Measurements from ENCODE around the gene FBH1.
"Not testable (repeated sequence)": the region's sequence is repeated elsewhere in the genome, so short reads cannot be mapped to it uniquely, and the experiment has no call there.

The FBH1 gene

DNA sequence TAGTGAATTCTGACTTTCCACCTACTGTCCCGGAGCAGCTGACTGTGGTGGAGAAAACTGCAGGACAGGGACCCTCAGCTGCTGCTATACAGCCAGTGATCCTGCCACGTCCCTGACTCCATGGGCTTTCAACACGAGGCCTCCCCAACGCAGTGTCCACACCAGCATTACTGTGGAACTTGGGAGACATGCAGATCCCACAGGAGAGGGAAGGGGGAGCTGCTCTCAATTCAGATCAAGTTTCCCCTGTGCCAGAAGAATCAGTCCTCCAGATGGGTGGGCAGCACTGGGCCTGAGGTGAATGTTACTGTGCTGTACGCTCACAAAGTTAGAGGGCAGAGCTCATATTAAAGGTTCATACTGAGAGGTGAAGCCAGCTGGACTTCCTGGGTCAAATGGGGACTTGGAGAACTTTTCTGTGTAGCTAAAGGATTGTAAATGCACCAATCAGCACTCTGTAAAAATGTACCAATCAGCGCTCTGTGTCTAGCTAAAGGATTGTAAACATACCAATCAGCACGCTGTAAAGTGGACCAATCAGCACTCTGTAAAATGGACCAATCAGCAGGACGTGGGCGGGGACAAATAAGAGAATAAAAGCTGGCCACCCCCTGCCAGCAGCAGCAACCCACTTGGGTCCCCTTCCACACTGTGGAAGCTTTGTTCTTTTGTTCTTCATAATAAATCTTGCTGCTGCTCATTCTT is 26.9 kb upstream of the FBH1 start:
- not testable (repeated sequence) for H3K36me3 Mint-ChIP-seq (ENCODE audit: low read depth); H3K4me1 Mint-ChIP-seq (ENCODE audit: low read depth); DNase-seq (ENCODE audit: low spot score); H3K4me3 Mint-ChIP-seq; H3K27me3 Mint-ChIP-seq (ENCODE audit: low read depth); H3K9me3 Mint-ChIP-seq; H3K27ac Mint-ChIP-seq

DNA sequence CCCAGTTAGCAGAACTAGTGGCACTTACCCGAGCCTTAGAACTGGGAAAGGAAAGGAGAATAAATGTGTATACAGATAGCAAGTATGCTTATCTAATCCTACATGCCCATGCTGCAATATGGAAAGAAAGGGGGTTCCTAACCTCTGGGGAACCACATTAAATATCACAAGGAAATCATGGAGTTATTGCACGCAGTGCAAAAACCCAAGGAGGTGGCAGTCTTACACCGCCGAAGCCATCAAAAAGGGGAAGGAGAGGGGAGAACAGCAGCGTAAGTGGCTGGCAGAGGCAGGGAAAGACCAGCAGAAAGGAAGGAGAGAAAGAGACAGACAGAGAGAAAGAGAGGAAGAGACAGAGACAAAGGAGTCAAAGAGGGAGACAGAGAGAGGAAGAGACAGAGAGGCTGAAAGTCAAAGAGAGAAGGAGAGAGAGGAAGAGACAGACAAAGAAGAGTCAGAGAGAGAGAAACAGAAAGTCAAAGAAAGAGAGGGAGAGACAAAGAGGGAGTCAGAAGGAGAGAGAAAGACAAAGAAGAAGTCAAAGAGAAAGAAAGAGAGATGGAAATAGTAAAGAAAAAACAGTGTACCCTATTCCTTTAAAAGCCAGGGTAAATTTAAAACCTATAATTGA is 23.5 kb upstream of the FBH1 start:
- DNase-seq (ENCODE audit: low spot score); H3K4me3 Mint-ChIP-seq; H3K27ac Mint-ChIP-seq; H3K27me3 Mint-ChIP-seq (ENCODE audit: low read depth); H3K36me3 Mint-ChIP-seq (ENCODE audit: low read depth); H3K4me1 Mint-ChIP-seq (ENCODE audit: low read depth): not testable (repeated sequence)
- H3K9me3 Mint-ChIP-seq, result peaks cover 17% of the 10 kb centered on the region

DNA sequence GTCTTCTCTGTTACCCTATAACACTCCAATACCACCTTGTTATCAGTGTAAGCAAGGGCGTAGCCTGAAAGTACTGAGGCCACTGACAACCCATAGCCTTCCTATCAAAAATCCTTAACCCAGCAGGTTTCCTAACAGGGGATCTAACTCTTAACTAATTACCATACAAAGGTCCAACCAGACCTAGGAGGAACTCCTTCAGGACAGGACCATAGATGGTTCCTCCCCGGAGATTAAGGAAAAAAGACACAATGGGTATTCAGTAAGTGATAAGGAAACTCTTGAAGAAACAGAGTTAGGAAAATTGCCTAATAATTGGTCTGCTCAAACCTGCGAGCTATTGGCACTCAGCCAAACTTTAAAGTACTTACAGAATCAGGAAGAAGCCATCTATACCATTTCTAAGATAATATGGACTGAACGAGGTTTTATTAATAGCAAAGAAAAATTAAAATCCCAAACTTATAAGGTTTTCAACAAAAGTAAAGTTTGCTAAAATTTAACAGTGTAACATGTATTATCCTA is 22.9 kb upstream of the FBH1 start:
- peaks cover 17% of the 10 kb centered on the region for H3K9me3 Mint-ChIP-seq
- not testable (repeated sequence) for H3K27me3 Mint-ChIP-seq (ENCODE audit: low read depth); DNase-seq (ENCODE audit: low spot score); H3K27ac Mint-ChIP-seq; H3K4me3 Mint-ChIP-seq; H3K36me3 Mint-ChIP-seq (ENCODE audit: low read depth); H3K4me1 Mint-ChIP-seq (ENCODE audit: low read depth)

DNA sequence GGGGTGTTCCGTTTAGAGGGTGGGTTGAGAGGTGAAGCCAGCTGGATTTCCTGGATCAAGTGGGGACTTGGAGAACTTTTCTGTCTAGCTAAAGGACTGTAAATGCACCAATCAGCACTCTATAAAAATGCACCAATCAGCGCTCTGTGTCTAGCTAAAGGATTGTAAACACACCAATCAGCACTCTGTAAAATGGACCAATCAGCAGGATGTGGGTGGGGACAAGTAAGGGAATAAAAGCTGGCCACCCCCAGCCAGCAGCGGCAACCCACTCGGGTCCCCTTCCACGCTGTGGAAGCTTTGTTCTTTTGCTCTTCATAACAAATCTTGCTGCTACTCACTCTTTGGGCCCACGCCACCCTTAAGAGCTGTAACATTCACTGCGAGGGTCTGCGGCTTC is 21.7 kb upstream of the FBH1 start:
- not testable (repeated sequence) for H3K4me1 Mint-ChIP-seq (ENCODE audit: low read depth); DNase-seq (ENCODE audit: low spot score); H3K4me3 Mint-ChIP-seq; H3K27ac Mint-ChIP-seq; H3K36me3 Mint-ChIP-seq (ENCODE audit: low read depth); H3K27me3 Mint-ChIP-seq (ENCODE audit: low read depth)
- H3K9me3 Mint-ChIP-seq, result peaks cover 17% of the 10 kb centered on the region

DNA sequence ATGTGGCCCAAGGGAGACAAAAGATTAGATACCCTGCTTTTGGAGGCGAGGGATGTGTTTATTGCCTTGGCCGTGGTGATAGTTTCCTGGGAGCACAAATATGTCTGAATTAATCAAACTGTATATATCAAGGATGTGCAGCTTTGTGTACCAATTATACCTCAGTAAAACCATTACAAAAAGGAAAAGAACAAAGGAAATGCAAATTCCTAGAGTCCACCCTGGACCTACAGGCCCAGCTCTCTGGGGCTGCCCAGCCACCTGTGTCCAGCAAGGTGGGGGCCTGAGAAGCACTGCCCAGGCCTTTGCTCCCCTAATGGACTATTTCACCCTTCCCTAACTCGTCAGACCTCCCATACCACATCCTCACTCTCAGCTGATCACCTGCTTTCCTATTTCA is 20.9 kb upstream of the FBH1 start:
- H3K9me3 Mint-ChIP-seq, result peaks cover 17% of the 10 kb centered on the region
- H3K4me1 Mint-ChIP-seq (ENCODE audit: low read depth), result peaks cover 12% of the 10 kb centered on the region
- no peak for DNase-seq (ENCODE audit: low spot score)
- no peak overlapping the region for H3K4me3 Mint-ChIP-seq
- no peaks in the 10 kb centered on the region for H3K27me3 Mint-ChIP-seq (ENCODE audit: low read depth)
- peaks cover 9% of the 10 kb centered on the region for H3K36me3 Mint-ChIP-seq (ENCODE audit: low read depth)
- no peak overlapping the region for H3K27ac Mint-ChIP-seq

DNA sequence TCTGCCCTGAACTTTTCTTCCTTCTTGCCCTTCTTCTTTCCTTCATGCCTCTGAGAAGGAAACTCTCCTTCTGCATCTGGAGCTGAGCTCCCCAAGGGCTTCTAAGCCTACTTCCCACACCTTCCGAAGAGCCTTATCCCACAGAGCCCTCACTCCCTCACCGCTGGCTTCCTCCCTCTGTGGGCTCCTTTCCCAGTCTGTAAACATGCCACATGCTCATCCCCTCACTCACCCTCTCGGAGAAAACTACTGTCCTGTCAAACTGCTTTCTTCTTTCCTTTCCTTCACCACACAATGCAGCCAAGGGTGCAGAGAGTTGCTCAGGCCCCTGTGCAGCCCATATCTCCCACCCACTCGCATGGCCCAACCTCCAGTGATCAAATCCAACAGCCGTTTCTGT is 18.4 kb upstream of the FBH1 start:
- H3K4me1 Mint-ChIP-seq (ENCODE audit: low read depth), result peaks cover 7% of the 10 kb centered on the region

DNA sequence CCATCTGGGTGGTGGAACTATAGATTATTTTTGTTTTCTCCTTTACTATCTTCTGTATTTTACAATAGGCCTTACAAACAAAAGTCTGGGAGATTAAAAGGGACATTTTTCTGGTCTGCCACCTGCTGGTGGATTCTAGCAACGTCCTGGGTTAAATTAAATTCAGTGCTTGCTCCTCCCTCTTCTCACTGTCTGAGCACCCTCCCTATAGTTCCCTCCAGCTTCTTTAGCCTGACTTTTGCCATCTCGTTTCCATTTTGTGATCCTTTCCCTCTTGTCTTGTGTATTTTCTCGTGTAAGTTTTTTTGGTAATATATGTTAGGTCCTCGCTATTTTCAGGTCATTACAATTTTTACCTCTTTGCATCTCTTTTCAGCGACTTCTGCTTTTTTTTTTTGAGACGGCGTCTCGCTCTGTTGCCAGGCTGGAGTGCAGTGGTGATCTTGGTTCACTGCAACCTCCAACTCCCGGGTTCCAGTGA is 16.5 kb upstream of the FBH1 start:
- Mint-ChIP-seq H3K4me1 (ENCODE audit: low read depth) (peaks cover 5% of the 10 kb centered on the region), H3K9me3 (peaks cover 6% of the 10 kb centered on the region), H3K4me3 (peak overlapping the region; percentile 27), H3K27me3 (ENCODE audit: low read depth) (no peaks in the 10 kb centered on the region), H3K27ac (peak overlapping the region; percentile 42), H3K36me3 (ENCODE audit: low read depth) (peaks cover 23% of the 10 kb centered on the region)
- peak; percentile 49 for DNase-seq (ENCODE audit: low spot score)

More for the DNA sequence above, 18.4 kb upstream of the FBH1 start:
- Mint-ChIP-seq H3K36me3 (ENCODE audit: low read depth) (peaks cover 18% of the 10 kb centered on the region), H3K4me3 (no peak overlapping the region), H3K27me3 (ENCODE audit: low read depth) (no peaks in the 10 kb centered on the region), H3K9me3 (peaks cover 17% of the 10 kb centered on the region), H3K27ac (no peak overlapping the region)
- DNase-seq (ENCODE audit: low spot score), result no peak

DNA sequence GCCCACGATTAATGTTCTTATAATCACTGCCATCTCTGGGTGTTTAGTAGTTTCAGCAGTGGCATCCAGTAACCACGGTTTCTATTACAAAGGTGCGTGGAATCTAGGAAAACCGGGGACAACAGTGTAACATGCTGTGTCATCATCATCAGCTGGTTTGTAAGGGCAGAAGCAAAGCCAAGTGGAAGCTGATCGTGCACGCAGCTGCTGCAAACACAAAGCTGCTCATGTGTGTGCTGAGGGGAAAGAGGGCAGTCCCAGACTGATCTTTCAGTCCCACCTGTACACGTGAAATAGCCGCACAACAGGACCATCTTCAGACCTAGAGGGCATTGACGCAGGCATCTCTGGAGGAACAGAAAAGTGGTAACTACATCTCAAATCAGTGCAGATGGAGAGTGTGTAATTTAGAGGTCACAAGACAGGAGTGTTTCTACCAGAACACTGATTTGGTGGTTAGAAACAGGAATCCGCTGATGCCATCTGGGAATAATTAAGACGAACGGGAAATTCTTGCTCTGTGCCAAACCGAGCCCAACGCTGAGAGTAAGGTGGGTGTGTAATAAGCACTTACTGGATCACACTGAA is 13.8 kb upstream of the FBH1 start:
- Mint-ChIP-seq H3K27ac (no peak overlapping the region), H3K9me3 (no peaks in the 10 kb centered on the region), H3K4me3 (no peak overlapping the region), H3K27me3 (ENCODE audit: low read depth) (no peaks in the 10 kb centered on the region), H3K4me1 (ENCODE audit: low read depth) (peaks cover 5% of the 10 kb centered on the region), H3K36me3 (ENCODE audit: low read depth) (peaks cover 21% of the 10 kb centered on the region)
- DNase-seq (ENCODE audit: low spot score), result no peak

DNA sequence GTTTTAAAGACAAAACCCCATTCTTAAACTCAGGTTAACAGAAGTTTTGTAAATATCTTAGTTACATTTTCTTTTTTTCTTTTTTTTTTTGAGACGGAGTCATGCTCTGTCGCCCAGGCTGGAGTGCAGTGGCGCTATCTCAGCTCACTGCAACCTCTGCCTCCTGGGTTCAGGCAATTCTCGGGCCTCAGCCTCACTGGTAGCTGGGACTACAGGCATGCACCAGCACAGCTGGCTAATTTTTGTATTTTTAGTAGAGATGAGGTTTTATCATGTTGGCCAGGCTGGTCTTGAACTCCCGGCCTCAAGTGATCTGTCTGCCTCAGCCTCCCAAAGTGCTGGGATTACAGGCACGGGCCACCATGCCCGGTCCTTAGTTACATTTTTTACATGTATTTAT is 13.0 kb upstream of the FBH1 start:
- H3K36me3 Mint-ChIP-seq (ENCODE audit: low read depth), result peaks cover 24% of the 10 kb centered on the region
- not testable (repeated sequence) for DNase-seq (ENCODE audit: low spot score); H3K4me3 Mint-ChIP-seq; H3K4me1 Mint-ChIP-seq (ENCODE audit: low read depth); H3K27ac Mint-ChIP-seq; H3K27me3 Mint-ChIP-seq (ENCODE audit: low read depth); H3K9me3 Mint-ChIP-seq

DNA sequence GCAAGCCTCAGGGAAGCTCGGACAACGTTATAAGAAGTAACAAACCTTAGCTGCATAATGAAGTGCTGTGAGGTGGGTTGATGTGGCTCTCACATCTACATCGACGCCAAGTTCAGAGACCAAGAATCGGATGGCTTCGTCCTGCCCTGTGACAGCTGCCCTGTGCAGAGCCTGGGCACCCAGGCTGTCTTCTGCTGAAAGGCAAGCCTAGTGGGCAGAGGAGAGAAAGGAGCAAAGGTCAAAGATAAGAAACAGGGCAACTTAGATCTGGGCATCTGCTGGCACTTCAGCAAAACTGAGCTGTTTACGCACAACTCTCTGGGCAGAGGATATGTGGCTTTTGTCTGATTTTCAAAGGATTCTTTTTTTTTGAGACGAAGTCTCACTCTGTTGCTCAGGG is 7.1 kb upstream of the FBH1 start:
- no peaks in the 10 kb centered on the region for H3K9me3 Mint-ChIP-seq
- H3K4me1 Mint-ChIP-seq (ENCODE audit: low read depth), result peaks cover 6% of the 10 kb centered on the region
- no peak overlapping the region for H3K4me3 Mint-ChIP-seq
- H3K27me3 Mint-ChIP-seq (ENCODE audit: low read depth), result no peaks in the 10 kb centered on the region
- H3K27ac Mint-ChIP-seq, result no peak overlapping the region
- H3K36me3 Mint-ChIP-seq (ENCODE audit: low read depth), result peaks cover 37% of the 10 kb centered on the region
- no peak for DNase-seq (ENCODE audit: low spot score)

DNA sequence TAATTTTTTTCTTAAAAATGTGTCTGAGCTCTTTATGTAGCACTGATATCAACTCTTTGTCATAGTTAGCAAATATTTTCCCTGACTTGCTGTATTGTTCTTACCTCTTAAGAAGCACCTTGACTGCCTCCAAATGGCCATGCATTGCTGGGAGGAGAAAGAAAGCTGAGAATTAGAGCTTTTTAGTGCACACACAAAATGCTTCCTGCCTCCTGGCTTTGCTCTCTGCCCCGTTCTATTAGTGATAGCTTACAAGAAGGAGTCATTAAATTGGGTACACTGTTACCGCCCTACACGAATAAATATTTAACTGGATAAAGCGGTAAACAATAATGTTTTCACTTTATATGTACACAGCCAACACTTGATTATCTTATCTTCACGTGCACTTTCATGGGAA is 4.4 kb upstream of the FBH1 start:
- Mint-ChIP-seq H3K4me1 (ENCODE audit: low read depth) (peaks cover 15% of the 10 kb centered on the region), H3K4me3 (no peak overlapping the region), H3K27ac (no peak overlapping the region), H3K36me3 (ENCODE audit: low read depth) (peaks cover 31% of the 10 kb centered on the region), H3K27me3 (ENCODE audit: low read depth) (no peaks in the 10 kb centered on the region), H3K9me3 (no peaks in the 10 kb centered on the region)
- no peak for DNase-seq (ENCODE audit: low spot score)

DNA sequence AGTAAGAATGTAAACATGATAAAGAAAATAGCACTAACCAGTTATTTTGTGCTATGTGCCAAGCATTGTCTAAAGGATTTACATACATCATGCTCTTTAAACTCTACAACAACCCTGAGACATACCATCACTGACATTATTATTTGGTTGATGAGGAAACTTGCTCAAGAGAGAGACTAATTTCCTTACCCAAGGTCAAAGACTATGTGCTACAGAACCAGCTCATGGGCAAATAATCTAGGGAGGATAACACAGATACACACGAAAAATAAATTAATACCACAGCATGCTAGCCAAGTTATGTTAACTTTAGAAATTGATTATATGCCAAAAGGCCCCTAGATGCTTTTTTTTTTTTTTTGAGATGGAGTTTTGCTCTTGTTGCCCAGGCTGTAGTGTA is 3.0 kb upstream of the FBH1 start:
- Mint-ChIP-seq H3K4me1 (ENCODE audit: low read depth) (peaks cover 25% of the 10 kb centered on the region), H3K4me3 (no peak overlapping the region), H3K36me3 (ENCODE audit: low read depth) (peaks cover 29% of the 10 kb centered on the region), H3K27ac (no peak overlapping the region), H3K27me3 (ENCODE audit: low read depth) (no peaks in the 10 kb centered on the region), H3K9me3 (no peaks in the 10 kb centered on the region)
- no peak for DNase-seq (ENCODE audit: low spot score)

DNA sequence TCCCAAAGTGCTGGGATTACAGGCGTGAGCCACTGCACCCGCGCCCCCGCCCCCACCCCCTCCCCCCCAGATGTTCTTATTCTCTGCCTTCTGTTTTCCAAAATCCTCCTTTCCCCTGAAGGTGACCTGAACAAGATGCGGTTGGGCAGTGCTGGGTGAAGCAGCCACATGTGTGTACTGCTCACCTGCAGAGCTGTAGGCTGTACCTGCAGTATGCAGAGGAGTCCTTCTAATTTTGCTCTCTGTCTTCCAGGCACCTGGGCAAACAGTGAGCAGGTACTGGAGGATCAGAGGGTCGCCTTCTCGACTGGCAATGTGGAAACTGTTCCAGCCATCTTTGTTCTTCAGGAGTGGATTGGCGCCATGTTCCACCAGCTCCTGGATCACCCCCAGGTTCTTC is 2.4 kb upstream of the FBH1 start:
- Mint-ChIP-seq H3K4me1 (ENCODE audit: low read depth) (peaks cover 30% of the 10 kb centered on the region), H3K4me3 (no peak overlapping the region), H3K27ac (peak overlapping the region; percentile 43), H3K27me3 (ENCODE audit: low read depth) (no peaks in the 10 kb centered on the region), H3K36me3 (ENCODE audit: low read depth) (peaks cover 26% of the 10 kb centered on the region), H3K9me3 (no peaks in the 10 kb centered on the region)
- DNase-seq (ENCODE audit: low spot score), result no peak

DNA sequence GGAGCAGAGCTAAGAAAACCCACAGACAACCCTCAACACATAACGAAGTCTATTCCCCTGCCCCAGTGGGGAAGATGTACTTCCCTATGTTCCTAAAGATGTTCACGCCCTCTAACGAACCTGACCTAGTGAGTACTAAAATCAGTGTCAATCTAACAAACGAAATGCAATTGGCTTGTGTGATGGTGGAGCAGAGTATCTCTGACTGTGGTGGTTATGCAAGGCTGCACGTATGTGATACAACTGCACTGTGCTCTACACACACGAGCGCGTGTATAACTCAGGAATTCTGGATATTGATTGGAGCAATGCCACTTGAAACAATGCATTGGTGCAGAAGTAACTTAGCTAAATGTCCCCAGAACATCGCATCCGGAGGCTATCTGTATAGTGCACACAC is 1.7 kb upstream of the FBH1 start:
- H3K9me3 Mint-ChIP-seq, result no peaks in the 10 kb centered on the region
- peak overlapping the region; percentile 90 for H3K4me3 Mint-ChIP-seq
- DNase-seq (ENCODE audit: low spot score), result no peak
- no peaks in the 10 kb centered on the region for H3K27me3 Mint-ChIP-seq (ENCODE audit: low read depth)
- H3K4me1 Mint-ChIP-seq (ENCODE audit: low read depth), result peaks cover 33% of the 10 kb centered on the region
- peak overlapping the region; percentile 67 for H3K27ac Mint-ChIP-seq
- H3K36me3 Mint-ChIP-seq (ENCODE audit: low read depth), result peaks cover 21% of the 10 kb centered on the region

Measured in T-helper 2 cell treated with Interferon-gamma antibody and Interleukin-4, amounts not matched to agents 5 μg/mL and 100 μg/mL, for 36 hours (primary cell).